GM12872 (cell line): Measurements from ENCODE around the gene BNC2.

ENCODE experiments used
- TF ChIP-seq, protein P1 (sequence below): IDR thresholded peaks from 3 replicates; pipeline ENCODE4 v1.5.1; 2011; ENCODE audit warnings: low read depth, mild to moderate bottlenecking, low read length, moderate library complexity; ENCODE audit not compliant: insufficient read depth

The BNC2 gene

DNA sequence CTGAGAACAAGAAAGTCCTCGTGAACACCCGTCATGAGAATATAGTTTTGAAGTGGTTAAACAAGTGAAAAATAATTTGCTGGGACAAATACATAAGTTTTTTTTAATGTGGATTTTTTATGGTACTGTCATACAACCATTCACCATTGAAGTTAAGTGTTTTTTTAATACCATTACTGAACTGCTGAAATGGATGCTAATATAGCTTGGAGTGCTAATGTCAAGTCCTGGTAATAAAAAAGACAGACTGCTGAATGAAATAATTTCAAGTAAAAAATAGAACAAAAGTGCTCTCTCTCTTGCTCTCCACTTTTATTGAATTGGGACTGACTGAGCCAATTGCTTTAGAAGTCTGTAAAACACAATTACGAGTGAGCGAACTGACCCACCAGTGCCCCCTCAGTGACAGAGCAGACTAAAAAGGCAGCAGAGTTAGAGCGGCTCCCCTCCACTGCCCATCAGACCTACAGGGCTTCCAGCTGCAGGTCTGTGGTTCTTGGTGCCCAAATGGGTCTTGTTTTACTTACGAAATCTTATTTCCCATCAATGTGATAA lies 442.5 kb downstream of the BNC2 start:
- TF ChIP-seq, protein P1, sequence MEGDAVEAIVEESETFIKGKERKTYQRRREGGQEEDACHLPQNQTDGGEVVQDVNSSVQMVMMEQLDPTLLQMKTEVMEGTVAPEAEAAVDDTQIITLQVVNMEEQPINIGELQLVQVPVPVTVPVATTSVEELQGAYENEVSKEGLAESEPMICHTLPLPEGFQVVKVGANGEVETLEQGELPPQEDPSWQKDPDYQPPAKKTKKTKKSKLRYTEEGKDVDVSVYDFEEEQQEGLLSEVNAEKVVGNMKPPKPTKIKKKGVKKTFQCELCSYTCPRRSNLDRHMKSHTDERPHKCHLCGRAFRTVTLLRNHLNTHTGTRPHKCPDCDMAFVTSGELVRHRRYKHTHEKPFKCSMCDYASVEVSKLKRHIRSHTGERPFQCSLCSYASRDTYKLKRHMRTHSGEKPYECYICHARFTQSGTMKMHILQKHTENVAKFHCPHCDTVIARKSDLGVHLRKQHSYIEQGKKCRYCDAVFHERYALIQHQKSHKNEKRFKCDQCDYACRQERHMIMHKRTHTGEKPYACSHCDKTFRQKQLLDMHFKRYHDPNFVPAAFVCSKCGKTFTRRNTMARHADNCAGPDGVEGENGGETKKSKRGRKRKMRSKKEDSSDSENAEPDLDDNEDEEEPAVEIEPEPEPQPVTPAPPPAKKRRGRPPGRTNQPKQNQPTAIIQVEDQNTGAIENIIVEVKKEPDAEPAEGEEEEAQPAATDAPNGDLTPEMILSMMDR, result no peak

DNA sequence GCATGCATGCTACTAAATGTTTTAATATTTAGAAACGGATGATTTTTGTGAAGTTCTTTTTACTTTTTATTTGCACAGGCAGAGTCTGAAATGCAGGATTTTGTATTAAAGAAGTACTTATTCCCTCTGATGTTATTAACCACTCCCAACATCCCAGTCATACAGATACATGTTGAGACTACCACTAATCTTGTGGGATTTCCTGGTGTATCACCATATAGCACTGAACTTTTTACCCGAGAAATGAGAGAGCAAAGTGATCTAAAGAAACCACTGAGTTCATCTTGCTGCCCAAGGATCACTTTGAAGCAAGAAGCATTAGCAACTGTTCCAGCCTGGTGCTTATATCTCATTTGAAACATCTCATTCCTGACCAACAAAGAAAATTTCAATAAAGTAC lies 443.8 kb downstream of the BNC2 start:
- TF ChIP-seq, protein P1, result no peak

DNA sequence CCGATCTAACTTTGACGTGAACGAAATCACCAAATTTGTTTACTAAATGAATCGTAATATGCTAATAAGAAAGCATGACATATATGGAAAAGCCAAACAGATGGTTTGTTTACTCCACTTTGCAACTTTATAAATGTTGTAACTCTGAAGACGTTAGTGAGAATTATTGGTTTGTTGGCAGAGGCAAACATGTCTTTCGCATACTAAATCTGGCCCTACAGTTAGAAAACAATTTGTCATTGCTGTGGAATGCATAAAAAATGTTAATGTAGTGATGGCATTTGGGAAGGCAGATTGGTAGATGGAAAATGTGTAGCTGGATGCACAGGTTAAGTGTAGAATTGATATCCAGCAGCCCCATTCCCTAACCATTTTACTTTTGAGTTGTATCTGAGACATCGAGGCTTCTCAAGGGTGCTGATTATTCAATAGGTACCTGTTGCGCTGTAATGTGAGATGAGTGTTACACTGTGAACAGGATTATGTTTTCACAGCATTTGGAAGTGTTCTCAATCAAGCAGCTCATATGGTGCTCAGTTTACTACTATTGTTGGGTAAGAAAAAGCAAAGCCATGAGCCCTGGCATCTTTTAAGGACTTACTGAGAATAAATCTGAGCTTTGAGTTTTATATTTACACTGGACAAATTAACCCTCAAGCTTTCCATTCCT lies 444.8 kb downstream of the BNC2 start:
- TF ChIP-seq, protein P1, result no peak

DNA sequence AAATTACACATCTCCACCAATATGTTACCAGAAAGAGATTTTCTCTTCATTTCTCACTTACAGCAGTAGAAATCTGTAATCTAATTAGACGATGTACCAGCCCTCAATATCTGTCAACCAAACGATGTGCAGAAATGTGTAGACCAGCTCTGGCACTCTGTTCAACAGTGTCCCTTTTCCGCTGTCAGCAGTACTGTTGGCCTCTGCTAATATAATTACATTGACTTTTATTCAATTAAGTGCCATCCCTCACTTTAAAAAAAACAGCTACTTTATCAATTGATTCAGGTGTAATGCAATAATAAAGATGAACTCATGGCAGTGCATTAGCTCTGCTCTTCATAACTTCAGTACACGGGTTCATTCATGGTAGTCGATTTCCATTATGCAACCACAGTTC lies 448.4 kb downstream of the BNC2 start:
- TF ChIP-seq, protein P1, result no peak

DNA sequence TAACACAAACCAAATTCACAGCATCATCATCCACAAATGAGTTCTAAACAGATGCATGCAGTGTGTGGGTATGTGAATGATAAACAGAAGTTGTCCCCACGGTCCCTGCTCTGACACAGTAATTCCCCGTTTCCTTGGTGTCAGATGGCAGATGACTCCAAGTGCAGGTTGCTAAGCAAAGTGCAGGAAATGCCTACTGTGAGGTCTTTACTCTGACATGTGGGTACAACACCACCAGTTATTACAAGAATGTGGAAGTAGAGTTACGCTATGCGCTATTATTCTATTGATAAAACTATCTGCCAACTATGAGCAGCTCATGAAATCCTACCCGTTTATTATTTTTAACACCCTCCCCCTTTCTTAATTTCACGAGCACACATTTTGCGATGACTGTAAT lies 448.9 kb downstream of the BNC2 start:
- TF ChIP-seq, protein P1, result no peak

DNA sequence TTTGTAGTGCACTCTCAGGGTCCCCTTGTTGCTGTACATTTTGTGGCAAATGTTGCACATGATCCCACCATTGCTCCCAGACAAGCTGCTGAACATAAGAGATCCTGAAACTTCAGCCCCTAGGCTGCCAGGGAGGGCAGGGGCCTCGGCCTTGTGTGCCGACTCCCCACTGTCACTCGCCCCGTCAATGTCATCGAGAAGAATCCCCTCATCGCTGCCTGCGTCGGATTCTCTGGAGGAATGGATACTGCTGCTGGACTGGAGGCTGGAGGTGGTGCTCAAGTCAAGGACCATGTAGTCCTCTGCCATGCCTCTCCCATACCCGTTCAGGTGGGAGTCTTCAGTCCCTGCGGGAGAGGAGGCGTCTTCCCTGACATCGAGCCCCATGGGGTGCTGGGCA lies 451.3 kb downstream of the BNC2 start:
- TF ChIP-seq, protein P1, result no peak

DNA sequence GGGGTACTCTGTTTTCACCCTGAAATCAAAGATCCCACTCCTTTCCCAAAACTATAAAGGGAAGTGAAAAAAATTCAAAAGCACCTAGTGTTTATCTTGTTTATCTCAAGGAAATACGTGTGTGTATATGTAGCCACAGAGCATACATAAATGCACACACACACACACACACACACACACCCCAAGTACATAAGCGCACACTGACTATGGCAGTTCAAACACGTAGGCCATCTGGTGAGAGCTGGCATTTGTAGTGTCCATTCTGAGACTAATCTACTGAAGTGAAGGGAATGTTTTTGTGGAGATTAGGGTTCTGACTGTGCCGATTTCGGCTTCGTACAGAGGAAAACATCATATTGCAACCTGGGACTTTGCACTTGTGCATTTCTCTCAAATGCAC lies 451.7 kb downstream of the BNC2 start:
- TF ChIP-seq, protein P1, result no peak
